NT2/D1 (cell line): Measurements from ENCODE around the gene RALGPS2.

Source experiments
- DNase-seq: peaks from one replicate; pipeline ENCODE4 v3.0.0-alpha.2; 2011; ENCODE audit warnings: low read depth, low spot score
- H3K27me3 ChIP-seq: 2 replicates; pipeline ENCODE4 v1.6.0; 2011; ENCODE audit warnings: mild to moderate bottlenecking; ENCODE audit not compliant: insufficient read length, insufficient read depth
- H3K36me3 ChIP-seq: 2 replicates; pipeline ENCODE4 v1.6.1; 2011; ENCODE audit warnings: mild to moderate bottlenecking, low read length, mixed read lengths; ENCODE audit not compliant: insufficient read depth, insufficient read length
- H3K4me1 ChIP-seq: 2 replicates; pipeline ENCODE4 v1.5.1; 2011; ENCODE audit not compliant: insufficient read depth, insufficient read length
- H3K4me3 ChIP-seq: 2 replicates; pipeline ENCODE4 v1.5.1; 2011; ENCODE audit warnings: low read depth; ENCODE audit not compliant: insufficient read length
- H3K9ac ChIP-seq: 2 replicates; pipeline ENCODE4 v1.6.0; 2011; ENCODE audit warnings: low read depth; ENCODE audit not compliant: insufficient read length
- H3K9me3 ChIP-seq: 2 replicates; pipeline ENCODE4 v1.5.1; 2011; ENCODE audit warnings: mild to moderate bottlenecking, low read length; ENCODE audit not compliant: insufficient read depth
- SUZ12 ChIP-seq: IDR thresholded peaks from 2 replicates; pipeline ENCODE4 v1.6.1; 2011; ENCODE audit not compliant: insufficient read length, insufficient read depth; ENCODE audit errors: extremely low read depth
- YY1 ChIP-seq: IDR thresholded peaks from 2 replicates; pipeline ENCODE4 v1.6.1; 2011; ENCODE audit not compliant: insufficient read length, insufficient read depth
- ZNF274 ChIP-seq: IDR thresholded peaks from 2 replicates; pipeline ENCODE4 v1.6.1; 2011; ENCODE audit warnings: mild to moderate bottlenecking, low read depth, low read length

Gene RALGPS2

DNA sequence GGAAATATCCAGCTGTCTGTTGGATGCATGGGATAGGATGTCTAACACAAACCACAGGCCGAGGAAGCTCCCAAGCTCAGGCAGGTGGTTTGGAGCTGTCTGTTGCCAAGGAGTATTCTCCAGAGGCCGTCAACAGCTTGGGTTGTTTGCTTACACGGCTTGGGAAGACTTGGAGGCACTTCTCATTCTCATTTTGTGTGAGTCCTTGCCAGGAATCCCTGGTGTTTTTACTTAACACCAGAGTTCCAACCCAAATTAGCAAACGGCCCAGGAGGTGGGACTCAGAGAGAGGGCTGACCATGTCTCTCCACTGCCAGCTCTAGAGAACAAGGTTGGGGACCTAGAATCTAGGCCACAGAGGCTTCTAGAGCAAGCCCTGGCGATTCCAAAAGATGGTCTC lies 228.0 kb downstream of the RALGPS2 start:
- no peak for DNase-seq
- Histone ChIP-seq H3K4me3 (no peak overlapping the region), H3K27me3 (no peaks in the 10 kb centered on the region), H3K4me1 (no peaks in the 10 kb centered on the region), H3K9ac (no peak overlapping the region), H3K9me3 (no peaks in the 10 kb centered on the region), H3K36me3 (no peaks in the 10 kb centered on the region)
- TF ChIP-seq ZNF274: no peak

DNA sequence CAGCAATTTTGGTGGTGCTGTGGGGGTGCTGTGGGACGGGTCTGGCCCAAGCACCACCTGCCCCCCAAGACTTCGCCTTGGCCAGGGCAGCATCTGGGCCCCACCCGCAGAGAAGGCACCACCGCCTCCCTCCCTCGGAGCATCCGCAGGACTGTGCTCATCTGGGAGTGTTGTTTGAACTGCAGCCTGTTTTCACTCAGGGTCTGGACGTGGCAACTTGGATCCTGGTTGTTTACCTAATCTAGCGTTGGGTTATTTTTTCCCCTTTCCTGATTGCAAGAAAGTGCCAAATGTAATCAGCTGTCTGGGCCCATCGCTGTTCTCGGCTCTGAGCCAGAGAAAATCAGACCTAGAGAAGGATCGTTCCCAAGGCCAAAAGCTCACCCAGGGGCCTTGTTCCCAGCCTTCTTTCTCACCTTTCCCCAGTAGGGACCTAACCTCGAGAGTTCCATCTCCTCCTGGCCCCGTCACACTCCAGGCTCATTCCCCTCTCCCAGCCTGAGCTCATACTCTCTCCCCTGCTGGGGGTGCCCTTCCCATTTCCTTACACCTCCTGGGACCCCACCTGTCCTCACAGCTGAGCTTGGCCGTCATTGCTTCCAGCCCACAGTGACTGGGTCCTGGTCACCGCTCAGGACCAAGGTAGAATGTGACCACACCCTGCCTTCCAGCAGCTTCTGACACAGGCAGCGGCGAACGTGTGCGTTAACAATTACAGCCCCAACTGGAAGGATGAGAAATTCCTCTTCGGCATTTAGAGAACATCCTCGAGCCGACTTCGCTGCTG lies 228.7 kb downstream of the RALGPS2 start:
- H3K9me3 ChIP-seq: no peaks in the 10 kb centered on the region
- H3K9ac ChIP-seq: no peak overlapping the region
- no peaks in the 10 kb centered on the region for H3K4me1 ChIP-seq
- TF ChIP-seq YY1 (no peak), ZNF274 (no peak), SUZ12 (no peak)
- H3K27me3 ChIP-seq: no peaks in the 10 kb centered on the region
- no peak overlapping the region for H3K4me3 ChIP-seq
- no peaks in the 10 kb centered on the region for H3K36me3 ChIP-seq
- DNase-seq: no peak

DNA sequence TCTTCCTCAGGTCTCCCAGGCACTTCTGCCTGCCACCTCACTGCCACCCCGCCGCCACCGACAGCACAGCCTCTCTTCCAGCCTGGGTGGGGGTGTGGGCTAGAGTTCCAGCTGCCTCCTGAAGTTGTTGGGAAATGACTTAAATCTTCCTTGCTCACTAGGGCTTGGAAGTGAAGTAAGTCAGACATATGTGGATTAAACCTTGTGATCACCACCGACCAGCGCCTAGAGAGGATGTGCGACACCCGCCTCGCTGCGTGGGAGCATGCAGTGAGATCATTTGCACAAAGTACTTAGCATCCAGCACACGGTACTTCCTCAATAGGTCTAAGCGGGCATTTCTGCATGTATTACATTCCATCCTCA lies 229.3 kb downstream of the RALGPS2 start:
- Histone ChIP-seq H3K4me1 (no peaks in the 10 kb centered on the region), H3K27me3 (no peaks in the 10 kb centered on the region), H3K9ac (no peak overlapping the region), H3K4me3 (no peak overlapping the region), H3K36me3 (no peaks in the 10 kb centered on the region), H3K9me3 (no peaks in the 10 kb centered on the region)
- no peak for TF ChIP-seq ZNF274
- no peak for TF ChIP-seq YY1
- no peak for TF ChIP-seq SUZ12
- DNase-seq: no peak

DNA sequence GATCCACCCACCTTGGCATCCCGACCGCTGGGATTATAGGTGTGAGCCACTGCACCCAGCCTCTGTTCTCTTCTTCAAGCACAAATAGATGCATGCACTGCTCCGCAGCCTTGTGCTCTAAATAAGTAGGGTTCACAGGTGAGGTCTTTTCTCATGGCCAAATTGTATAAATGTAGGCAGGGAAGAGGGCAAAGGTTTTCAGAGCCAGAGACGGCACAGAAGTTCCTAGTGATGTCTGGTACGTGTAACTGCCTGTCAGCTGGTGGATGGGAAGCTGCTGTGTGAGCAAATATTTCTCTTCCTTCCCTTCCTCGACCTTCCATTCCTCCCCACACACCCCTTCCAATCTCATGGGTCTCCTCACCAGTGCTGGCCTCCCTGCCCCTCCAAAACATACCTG lies 229.9 kb downstream of the RALGPS2 start:
- H3K4me1 ChIP-seq: no peaks in the 10 kb centered on the region
- TF ChIP-seq YY1 (no peak), SUZ12 (no peak), ZNF274 (no peak)
- no peaks in the 10 kb centered on the region for H3K27me3 ChIP-seq
- H3K9me3 ChIP-seq: no peaks in the 10 kb centered on the region
- H3K9ac ChIP-seq: no peak overlapping the region
- H3K36me3 ChIP-seq: no peaks in the 10 kb centered on the region
- H3K4me3 ChIP-seq: no peak overlapping the region
- DNase-seq: no peak

DNA sequence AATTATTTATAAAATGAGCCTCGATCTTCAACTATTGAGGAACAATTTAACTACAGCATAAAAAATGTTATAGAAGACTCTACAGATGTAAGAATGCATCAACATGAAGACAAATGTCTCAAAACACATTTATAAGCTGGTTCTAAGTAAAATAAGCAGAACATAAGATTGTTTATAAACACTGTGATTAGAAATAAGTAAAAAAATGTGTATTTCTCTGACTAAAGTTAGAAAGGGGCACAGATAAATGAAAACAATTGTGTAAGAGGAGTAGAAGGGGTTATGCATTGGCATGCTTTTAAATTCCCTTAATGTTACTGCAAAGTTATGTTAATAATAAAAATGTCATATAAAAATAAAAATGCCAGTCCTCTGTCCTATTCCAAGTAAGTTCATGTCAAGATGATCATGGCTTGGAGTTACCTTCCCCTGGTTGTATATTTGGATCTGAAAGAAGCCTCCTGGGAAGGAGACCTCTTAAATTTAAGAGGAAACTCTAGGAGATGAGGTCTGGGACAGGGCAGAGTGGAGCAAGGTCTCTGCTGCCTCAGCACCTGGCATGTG lies 230.4 kb downstream of the RALGPS2 start:
- Histone ChIP-seq H3K27me3 (no peaks in the 10 kb centered on the region), H3K4me1 (no peaks in the 10 kb centered on the region), H3K4me3 (no peak overlapping the region), H3K9ac (no peak overlapping the region), H3K9me3 (no peaks in the 10 kb centered on the region), H3K36me3 (no peaks in the 10 kb centered on the region)
- DNase-seq: no peak
- TF ChIP-seq SUZ12 (no peak), ZNF274 (no peak), YY1 (no peak)

DNA sequence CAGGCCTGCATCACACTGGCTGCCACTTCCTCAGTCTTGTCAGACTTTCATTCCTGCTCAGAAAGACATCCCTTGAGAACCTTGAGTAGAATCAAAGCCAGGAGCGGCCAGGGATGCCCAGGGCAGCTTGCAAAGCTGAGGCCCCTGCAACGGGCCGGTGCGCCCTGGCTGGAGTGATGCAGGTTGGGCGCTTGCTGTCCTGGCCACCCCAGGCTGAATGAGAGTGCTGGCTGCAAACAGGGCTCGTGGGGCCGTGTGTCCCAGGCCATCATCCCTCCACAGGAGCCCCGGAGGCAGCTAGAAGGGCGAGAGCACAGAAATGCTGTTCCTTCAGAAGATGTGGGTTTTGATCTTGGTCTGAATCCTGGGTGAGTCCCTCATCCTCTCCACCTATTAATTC lies 233.4 kb downstream of the RALGPS2 start:
- Histone ChIP-seq H3K36me3 (no peaks in the 10 kb centered on the region), H3K4me1 (no peaks in the 10 kb centered on the region), H3K27me3 (no peaks in the 10 kb centered on the region), H3K4me3 (no peak overlapping the region), H3K9me3 (peaks cover 8% of the 10 kb centered on the region; the same call in 1 of the 2 replicates), H3K9ac (no peak overlapping the region)
- DNase-seq: no peak
- no peak for TF ChIP-seq ZNF274
- TF ChIP-seq SUZ12: no peak
- no peak for TF ChIP-seq YY1

DNA sequence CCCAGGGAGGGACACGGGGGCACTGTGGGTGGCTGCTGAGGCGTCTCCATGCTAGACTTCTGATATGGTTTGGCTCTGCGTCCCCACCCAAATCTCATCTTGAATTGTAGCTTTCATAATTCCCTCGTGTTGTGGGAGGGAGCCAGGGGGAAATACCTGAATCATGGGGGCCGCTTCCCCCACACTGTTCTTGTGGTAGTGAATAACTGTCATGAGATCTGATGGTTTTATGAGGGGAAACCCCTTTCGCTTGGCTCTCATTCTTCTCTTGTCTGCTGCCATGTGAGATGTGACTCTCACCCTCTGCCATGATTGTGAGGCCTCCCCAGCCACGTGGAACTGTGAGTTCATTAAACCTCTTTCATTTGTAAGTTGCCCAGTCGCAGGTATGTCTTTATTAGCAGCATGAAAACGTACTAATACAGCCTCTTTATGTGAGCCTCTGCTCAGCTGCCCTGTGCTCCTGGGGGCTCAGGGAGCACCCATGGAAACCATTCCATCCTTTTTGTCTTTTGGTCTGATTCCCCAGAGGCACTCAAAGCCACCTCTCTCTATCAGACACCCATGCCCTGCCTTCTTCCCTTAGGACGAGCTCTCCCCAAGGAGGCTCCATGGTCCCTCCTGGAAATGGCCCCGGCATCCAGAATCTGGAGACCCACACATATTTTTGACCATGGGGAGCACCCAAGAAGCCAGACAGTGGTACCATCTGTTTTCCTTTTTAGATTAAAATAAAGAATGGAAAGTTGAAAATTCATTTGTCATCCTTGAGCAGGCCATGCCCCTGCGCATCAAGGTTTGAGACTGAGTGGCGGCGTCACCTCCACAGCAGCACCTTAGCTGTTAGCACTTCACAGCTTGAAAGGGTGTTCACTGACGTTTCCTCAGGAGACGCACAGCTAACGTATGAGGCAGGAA lies 234.8 kb downstream of the RALGPS2 start:
- Histone ChIP-seq H3K36me3 (no peaks in the 10 kb centered on the region), H3K4me1 (no peaks in the 10 kb centered on the region), H3K9me3 (peaks cover 17% of the 10 kb centered on the region; the same call in 1 of the 2 replicates), H3K27me3 (no peaks in the 10 kb centered on the region), H3K4me3 (no peak overlapping the region), H3K9ac (no peak overlapping the region)
- DNase-seq: no peak
- no peak for TF ChIP-seq ZNF274
- TF ChIP-seq SUZ12: no peak
- no peak for TF ChIP-seq YY1
